Measurements from ENCODE around the gene TMEM95. TPM values are rescaled to one million over a fixed set of nuclear protein-coding genes. Genes with fewer than 3 reads are reported as not detected.
A peak's percentile ranks its signal among the peaks of the same experiment; 100 is the strongest.

The TMEM95 gene
- total RNA-seq, 3 donors from 2014 or later: 0.26 TPM; not detected in 2

DNA sequence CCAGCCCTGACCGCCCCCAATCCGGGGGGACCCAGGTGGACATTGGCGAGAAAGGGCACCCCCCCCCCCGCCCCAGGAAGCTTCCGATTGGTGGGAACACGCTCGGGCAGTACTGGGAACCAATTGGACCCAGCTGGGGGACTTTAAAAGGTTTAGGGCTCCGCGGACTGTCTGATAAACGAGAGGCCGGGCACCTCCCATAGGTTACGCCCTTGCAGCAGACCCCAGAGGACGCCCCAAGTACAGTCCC is 48.7 kb downstream of the TMEM95 start:
- TF ChIP-seq, protein P1, sequence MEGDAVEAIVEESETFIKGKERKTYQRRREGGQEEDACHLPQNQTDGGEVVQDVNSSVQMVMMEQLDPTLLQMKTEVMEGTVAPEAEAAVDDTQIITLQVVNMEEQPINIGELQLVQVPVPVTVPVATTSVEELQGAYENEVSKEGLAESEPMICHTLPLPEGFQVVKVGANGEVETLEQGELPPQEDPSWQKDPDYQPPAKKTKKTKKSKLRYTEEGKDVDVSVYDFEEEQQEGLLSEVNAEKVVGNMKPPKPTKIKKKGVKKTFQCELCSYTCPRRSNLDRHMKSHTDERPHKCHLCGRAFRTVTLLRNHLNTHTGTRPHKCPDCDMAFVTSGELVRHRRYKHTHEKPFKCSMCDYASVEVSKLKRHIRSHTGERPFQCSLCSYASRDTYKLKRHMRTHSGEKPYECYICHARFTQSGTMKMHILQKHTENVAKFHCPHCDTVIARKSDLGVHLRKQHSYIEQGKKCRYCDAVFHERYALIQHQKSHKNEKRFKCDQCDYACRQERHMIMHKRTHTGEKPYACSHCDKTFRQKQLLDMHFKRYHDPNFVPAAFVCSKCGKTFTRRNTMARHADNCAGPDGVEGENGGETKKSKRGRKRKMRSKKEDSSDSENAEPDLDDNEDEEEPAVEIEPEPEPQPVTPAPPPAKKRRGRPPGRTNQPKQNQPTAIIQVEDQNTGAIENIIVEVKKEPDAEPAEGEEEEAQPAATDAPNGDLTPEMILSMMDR (IDR thresholded peaks at IDR 0.05): no peak
- H3K9me3 ChIP-seq: no peaks in the 10 kb centered on the region
- H3K4me1 ChIP-seq (ENCODE audit: low read depth): peaks cover 20% of the 10 kb centered on the region
- DNase-seq (no peak), ATAC-seq (peak; percentile 42)
- H3K36me3 ChIP-seq (ENCODE audit: low read depth): no peaks in the 10 kb centered on the region
- intact Hi-C loops (cut with DNase I, micrococcal nuclease): no loop called here
- peak overlapping the region; percentile 16 for H3K4me3 ChIP-seq

DNA sequence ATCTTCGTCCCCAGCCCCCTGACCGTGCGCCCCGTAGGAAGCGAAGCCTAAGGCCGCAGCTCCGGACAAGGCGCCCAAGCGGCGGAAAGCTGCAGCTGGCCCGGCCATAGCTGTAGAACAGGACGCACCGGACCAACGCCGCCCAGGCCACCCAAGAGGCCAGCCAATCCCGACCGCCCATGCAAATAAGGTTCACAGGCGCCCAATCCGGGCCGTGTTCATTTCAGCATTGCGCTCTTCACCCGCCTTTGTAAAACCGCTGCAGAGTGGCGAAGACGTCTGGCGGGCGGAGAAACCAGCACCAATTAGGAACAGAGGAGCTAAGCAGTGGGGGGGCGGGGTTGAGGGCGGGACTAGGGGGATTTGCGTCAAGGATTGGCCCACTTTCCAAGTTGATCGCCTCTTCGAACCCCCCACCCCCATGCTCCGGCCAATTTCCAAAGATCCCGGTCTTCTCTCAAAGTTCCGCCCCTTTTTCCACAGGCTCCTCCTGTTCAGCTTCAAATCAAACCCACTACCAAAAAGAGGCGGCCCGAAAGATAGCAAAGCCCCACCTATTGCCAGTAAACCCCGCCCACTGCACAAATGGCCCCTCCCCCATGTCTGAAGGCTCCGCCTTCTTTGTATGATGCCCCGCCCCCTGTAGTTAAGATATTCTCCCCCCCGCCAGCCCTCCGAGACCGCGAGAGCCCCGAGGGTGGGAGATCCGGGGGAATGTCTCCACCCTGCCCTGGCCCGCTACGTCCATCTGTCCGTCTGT is 49.2 kb downstream of the TMEM95 start, which contains the start of gene TMEM256:
TSS of gene TMEM256 (minus strand) at position 121 of the 760 bp plus-strand sequence. CDS start at position 108, 13 bp downstream.
- Histone ChIP-seq H3K9me3 (no peaks in the 10 kb centered on the region), H3K4me3 (peak within 1 kb of the TSS; percentile 22), H3K36me3 (ENCODE audit: low read depth) (no peaks in the 10 kb centered on the region), H3K4me1 (ENCODE audit: low read depth) (peaks cover 20% of the 10 kb centered on the region)
- DNase-seq (peak; percentile 97 to 99 (median 98)), ATAC-seq (peak; percentile 90)
- TF ChIP-seq, protein P1 (IDR thresholded peaks at IDR 0.05): no peak
- intact Hi-C loops (cut with DNase I, micrococcal nuclease): no loop called here

DNA sequence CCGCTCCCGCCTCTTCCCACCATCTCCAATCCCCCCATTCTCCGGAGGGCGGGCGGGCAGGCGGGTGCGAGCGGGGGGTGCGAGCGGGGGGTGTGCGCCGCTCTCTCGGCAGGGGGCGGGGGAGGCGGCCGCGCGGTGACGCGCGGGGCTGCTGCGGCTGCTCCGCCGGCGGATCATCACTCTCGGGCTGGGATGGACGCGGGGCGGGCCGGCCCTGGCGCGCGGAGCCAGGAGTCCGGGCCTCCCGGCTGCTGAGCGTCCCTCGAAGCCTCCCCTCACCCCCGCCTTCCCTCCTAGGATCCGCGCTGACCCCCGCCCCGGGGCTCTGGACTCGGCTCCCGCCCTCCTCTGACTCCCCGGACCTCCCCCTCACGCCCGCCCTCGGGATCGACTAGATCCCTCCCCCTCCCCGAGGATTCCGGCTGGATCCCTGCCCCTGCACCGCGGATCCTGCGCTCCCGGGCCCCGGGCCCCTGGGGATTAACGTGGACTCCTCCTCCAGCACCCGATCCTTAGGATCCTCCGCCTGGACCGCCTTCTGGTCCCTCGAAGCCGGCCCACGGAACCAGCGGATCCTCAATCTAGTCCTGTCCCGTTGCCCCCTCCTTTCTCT is 49.9 kb downstream of the TMEM95 start:
- Histone ChIP-seq H3K36me3 (ENCODE audit: low read depth) (no peaks in the 10 kb centered on the region), H3K9me3 (no peaks in the 10 kb centered on the region), H3K4me1 (ENCODE audit: low read depth) (peaks cover 20% of the 10 kb centered on the region), H3K4me3 (peak overlapping the region; percentile 22)
- DNase-seq: peak in 2 of 3 donors; percentile 70 to 77
- intact Hi-C loops (cut with DNase I, micrococcal nuclease): no loop called here
- ATAC-seq: peak; percentile 38
- TF ChIP-seq, protein P1 (IDR thresholded peaks at IDR 0.05): no peak

DNA sequence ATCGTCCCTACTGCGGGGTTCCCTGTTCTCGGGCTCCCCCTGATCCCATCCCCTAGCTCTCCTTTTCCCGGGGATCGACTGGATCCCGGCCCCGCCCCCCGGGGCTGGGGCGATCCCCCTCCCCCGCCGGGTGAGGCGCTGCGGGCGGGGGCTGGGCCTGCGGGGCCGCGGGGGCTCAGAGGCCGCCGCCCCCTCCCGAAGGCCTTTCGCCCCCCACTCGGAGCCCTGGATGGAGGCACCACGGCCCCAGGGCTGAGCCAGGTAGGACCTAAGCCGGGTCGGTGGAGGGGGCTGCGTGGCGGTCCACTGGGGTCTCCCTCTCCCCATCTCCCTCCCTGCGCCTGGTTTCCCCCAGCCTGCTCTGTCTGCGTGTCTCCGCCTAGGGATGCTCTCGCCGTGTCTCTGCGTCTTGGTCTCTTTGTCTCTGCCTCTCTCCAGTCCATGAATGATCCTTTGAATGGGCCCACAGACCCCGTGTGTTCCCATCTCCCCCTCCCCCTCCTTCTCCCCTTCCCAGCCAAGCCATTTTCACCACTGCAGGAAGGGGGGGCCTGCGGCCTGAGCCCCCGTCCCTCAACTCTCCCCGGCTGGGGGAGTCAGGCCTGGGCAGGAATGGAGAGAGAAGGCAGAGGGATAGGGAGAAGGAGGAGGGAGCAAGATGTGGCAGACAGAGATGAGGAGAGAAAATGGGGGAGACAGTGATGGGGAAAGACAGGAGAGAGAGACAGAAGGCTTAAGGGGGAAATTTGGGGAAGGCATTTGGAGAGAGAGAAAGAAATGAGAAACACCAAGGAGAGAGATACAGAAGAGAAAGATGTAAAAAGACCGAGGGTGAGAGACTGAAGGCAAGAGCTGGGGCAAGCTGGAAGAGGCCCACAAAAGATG is 50.6 kb downstream of the TMEM95 start:
- Histone ChIP-seq H3K36me3 (ENCODE audit: low read depth) (no peaks in the 10 kb centered on the region), H3K4me3 (no peak overlapping the region), H3K9me3 (no peaks in the 10 kb centered on the region), H3K4me1 (ENCODE audit: low read depth) (peaks cover 20% of the 10 kb centered on the region)
- DNase-seq (peak in 1 of 3 donors; percentile 51), ATAC-seq (no peak)
- intact Hi-C loops (cut with DNase I, micrococcal nuclease): no loop called here
- TF ChIP-seq, protein P1 (IDR thresholded peaks at IDR 0.05): no peak

DNA sequence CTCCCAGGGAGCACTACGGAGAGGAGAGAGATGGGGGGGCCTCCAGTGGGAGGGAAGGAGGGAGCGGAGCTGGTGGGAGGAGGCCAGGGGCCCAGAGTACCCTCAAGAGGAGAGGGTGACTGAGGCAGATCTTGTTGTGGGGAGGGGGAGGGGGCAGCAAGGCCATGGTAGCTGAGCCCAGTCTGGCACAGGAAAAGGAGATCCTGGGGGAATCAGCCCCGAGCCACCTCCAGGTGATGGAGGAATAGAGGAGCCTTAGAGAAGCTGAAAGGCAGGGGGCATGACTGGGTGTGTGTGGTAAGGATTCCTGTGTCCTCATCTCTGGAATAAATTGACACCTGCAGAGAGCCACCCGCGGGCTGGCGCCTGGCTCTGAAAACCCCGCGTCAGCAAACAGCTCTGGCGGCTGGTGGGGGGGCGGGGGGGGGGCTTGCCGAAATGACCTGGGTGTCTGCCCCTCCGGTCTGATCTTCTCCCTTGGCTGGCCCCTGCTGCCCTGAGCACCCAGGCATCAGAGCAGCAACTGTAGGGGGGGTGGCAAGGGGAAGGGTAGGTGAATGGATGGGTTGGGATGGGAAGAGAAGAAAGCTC is 51.4 kb downstream of the TMEM95 start:
- intact Hi-C loops (cut with DNase I, micrococcal nuclease): no loop called here
- DNase-seq: no peak
- H3K4me1 ChIP-seq (ENCODE audit: low read depth): peaks cover 20% of the 10 kb centered on the region
- H3K36me3 ChIP-seq (ENCODE audit: low read depth): no peaks in the 10 kb centered on the region
- ATAC-seq: no peak
- TF ChIP-seq, protein P1 (IDR thresholded peaks at IDR 0.05): no peak
- H3K4me3 ChIP-seq: no peak overlapping the region
- no peaks in the 10 kb centered on the region for H3K9me3 ChIP-seq
